ENCODE results near the gene TEX264.
"Not testable (repeated sequence)": the region's sequence is repeated elsewhere in the genome, so short reads cannot be mapped to it uniquely, and the experiment has no call there.

Gene TEX264, protein sequence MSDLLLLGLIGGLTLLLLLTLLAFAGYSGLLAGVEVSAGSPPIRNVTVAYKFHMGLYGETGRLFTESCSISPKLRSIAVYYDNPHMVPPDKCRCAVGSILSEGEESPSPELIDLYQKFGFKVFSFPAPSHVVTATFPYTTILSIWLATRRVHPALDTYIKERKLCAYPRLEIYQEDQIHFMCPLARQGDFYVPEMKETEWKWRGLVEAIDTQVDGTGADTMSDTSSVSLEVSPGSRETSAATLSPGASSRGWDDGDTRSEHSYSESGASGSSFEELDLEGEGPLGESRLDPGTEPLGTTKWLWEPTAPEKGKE

DNA sequence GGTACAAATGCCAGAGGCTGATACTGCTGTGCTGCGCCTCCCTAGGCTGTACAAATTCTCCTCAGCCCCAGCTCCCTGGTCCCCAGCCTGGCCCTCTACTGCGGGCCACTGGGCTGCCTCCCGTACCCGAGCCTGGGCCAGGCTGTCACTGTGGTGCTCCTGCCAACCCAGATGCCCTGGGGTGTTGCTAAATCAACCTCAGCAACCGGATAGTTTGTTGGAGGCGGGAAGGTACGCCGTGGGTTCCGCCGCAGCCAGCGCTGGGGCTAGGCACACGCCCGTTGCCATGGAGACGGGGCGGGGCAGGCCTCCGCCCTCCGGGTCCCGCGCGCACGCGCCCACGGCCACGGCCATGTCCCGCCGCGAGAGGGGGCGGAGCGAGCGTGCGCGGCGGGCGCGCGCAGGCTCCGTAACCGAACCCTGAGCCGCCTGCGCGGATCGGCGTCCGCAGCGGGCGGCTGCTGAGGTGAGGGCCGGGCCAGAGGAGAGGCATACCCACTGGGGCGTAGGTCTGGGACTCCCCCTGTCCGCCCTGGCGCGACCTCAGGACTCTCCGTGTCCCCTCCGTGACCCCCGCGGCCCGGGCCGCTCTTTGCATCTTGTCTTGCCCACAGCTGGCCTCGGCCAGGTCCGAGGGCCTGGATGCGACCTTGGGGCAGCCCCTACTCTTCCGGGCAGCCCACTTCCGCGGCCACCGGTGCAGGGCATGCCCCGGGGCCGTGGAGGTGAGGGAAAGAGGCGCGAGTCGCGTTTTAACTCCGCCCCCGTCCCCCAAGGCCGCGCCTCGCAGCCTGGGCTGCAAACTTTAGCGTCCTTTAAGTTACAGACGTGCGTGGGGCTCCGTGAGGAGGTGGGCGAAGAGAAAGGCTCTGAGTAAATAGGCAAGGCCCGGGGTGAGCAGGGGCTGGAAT lies at the start of gene TEX264:
TSS of gene TEX264 (plus strand) at position 430 of the 911 bp plus-strand sequence. CDS start 3,053 bp downstream, outside the sequence.
- DNase-seq = peak; percentile 91 to 96

DNA sequence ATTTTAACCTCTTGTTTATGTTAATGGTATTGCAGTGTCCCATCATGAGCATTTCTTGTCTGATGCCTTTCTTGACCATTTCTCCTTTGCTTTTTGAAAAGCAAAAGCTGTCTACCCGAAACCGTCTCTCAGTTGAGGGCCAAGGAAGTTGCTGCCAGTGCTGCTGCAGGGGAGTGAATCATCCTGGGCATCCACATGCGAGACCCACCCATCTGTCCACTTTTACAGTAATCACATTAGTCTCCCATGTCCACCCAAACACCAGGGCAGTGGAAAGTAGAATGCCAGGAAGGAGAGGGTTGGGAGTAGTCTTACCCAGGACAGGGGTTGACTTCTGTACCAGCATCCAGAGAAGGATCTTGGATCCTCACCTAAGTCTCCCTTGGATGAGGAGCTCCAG lies 48.6 kb upstream of the TEX264 start:
- no peak for DNase-seq

DNA sequence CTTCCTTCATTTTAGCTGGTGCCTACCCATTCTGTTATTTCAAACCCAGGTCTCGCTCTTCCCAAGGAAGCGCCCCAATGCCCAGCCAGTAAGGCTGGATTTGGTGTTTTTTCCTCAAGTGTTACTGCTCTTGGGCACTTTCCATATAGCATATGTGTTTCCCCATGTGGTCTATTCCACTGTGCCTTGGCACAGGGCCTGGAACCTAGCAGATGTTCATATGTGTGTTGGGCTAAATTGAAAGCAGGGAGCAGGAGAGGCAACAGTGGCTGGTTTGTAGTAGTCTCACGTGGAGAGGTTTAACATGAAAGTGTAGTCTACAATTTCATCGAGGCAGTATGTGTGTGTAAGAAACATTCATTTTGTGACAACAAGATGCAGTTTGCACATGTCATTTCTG lies 48.2 kb upstream of the TEX264 start:
- no peak for DNase-seq

DNA sequence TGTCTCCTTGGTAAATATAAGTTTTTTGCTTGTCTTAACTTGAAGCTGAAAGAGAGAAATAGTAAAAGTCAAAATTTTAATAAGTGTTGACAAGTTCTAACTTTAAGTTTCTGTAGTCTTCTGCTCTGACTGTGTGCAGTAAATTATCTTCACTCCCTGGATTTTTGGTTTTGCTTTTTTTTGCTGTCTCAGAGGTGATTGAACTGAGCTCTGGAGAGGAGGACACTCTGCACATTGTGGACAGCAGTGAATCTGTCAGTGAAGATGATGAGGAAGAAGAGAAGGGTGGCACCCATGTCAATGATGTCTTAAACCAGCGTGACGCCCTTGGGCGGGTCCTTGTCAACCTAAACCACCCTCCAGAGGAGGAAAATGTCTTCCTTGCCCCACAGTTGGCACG lies 40.5 kb upstream of the TEX264 start:
- no peak for DNase-seq

DNA sequence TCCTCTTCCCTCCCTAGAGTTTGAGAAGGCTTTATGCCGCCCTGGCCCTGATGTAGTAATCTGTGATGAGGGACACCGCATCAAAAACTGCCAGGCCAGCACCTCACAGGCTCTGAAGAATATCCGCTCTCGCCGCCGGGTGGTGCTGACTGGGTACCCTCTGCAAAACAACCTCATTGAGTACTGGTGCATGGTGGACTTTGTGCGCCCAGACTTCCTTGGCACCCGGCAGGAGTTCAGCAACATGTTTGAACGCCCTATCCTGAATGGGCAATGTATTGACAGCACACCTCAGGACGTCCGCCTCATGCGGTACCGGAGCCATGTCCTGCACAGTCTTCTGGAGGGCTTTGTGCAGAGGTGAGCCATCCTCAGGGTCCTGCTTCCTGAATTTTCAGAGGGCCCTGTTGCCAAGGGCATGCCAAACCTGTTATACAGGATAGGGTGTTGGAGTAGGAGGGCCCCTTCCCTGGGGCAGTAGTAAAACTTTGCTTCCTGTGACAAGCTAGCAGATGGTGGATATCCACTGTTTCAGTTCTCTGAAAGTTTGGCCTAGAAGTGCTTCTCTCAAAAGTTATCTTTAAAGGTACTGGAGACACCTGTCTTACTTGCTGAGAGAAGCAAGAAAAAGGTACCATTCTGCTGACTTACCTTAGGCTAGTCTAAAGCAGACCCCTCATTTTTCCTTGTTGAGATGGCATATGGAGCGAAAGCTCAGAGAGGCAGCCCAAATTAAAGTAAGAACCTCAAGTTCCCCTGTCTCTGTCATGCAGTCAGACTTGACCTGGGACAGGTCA lies 33.7 kb upstream of the TEX264 start:
- no peak for DNase-seq

DNA sequence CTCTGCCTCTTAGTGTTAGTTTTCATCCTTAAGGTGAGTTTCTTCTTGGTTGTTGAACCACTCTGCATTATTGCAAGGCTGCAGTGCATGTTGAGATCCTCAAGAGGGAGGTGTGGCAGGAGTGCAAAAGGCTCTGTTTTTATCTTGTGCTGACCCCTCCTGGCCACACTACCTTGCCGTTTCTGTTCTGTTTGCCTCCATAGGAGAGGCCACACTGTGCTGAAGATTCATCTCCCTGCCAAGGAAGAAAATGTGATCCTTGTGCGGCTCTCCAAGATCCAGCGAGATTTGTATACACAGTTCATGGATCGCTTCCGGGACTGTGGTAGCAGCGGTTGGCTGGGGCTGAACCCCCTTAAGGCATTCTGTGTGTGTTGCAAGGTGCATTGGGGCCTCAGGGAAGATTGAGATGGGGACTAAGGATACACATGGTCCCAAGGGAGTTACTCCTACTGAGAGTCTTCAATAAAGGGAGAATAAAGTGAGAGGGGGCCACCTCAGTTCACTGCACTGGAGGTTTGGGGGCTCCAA lies 33.0 kb upstream of the TEX264 start:
- DNase-seq = peak in 1 of 2 donors; percentile 8

DNA sequence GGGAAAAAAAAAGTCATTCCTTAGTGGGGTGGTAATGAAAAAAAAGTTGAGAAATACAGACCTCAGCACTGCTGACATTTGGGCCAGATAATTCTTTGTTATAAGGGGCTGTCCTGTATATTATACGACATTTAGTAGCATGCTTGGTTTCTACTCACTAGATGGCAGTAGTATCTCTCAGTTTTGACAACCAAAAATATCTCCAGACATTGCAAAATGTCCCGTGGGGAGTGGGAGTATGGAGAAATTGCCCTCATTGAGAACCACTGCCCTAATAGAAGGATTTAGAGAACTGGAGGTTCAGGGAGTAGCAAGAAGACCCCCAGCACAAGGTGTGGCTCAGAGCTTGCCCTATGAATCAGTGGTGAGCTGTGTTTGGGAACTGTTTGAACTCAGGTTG lies 28.6 kb upstream of the TEX264 start:
- DNase-seq = no peak

DNA sequence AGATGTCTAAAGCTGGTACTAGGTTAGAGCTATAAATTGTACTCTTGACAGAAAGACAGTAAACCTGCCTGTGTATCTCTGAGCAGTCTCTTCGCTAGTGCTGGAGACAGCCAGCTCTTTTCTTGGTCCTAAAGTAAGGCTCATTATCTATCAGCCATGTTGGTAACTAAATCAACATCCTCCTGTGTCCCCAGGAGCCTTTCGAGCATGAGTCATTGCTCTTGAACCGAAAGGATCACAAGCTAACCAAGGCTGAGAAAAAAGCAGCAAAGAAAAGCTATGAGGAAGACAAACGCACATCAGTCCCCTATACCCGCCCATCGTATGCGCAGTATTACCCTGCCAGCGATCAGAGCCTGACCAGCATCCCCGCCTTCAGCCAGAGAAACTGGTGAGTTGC lies 25.0 kb upstream of the TEX264 start:
- no peak for DNase-seq

DNA sequence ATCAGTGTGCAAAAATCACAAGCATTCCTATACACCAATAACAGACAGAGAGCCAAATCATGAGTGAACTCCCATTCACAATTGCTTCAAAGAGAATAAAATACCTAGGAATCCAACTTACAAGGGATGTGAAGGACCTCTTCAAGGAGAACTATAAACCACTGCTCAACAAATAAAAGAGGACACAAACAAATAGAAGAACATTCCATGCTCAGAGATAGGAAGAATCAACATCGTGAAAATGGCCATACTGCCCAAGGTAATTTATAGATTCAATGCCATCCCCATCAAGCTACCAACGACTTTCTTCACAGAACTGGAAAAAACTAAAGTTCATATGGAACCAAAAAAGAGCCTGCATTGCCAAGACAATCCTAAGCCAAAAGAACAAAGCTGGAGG lies 18.9 kb upstream of the TEX264 start:
- DNase-seq = not testable (repeated sequence)

DNA sequence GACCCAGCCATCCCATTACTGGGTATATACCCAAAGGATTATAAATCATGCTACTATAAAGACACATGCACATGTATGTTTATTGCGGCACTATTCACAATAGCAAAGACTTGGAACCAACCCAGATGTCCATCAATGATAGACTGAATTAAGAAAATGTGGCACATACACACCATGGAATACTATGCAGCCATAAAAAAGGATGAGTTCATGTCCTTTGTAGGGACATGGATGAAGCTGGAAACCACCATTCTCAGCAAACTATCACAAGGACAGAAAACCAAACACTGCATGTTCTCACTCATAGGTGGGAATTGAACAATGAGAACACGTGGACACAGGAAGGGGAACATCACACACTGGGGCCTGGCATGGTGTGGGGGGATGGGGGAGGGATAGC lies 17.6 kb upstream of the TEX264 start:
- DNase-seq = not testable (repeated sequence)

DNA sequence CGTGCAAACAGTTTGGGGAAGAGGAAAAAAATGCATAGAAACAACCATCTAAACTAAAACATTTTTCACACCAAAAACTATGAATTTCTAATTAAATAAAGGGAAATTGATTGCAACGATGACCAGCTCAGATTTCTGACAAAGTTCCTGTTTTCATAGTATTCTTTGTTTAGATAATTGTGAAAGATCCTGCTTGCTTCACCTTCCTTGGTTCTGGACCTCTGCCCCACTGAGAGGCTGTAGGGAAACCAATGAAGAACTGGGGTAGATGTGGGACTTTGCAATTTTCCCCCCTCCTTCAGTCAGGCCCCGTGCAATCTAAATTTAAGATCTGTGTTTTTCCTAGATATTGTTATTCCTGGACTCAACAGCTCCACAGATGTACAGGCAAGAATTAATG lies 13.8 kb upstream of the TEX264 start:
- DNase-seq = no peak

DNA sequence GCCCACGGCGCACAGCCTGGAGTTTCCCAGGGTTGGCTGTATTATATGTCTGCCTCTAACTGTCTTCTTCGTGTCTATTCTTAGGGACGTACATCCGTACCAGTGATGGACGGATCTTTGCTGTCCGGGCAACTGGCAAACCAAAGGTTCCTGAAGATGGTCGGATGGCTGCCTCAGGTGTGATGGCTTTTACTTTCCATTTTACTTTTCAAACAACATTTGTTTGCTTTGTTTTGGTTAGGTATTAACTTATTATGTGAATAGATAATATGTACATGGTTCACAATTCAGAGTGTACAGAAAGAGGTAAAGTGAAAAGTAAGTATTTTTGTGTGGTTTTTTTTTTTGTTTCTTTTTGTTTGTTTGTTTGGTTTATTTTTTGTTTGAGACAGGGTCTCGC lies 11.1 kb upstream of the TEX264 start:
- no peak for DNase-seq

DNA sequence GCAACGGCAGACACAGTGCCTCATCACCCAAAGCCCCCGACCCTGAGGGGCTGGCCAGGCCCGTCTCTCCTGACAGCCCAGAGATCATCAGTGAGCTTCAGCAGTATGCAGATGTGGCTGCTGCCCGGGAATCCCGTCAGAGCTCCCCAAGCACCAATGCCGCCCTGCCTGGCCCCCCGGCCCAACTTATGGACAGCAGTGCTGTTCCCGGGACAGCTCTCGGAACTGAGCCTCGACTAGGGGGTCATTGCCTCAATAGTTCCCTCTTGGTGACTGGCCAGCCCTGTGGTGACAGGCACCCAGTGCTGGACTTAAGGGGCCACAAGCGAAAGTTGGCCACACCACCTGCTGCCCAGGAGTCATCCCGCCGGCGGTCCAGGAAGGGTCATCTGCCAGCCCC lies 8.6 kb upstream of the TEX264 start:
- no peak for DNase-seq

DNA sequence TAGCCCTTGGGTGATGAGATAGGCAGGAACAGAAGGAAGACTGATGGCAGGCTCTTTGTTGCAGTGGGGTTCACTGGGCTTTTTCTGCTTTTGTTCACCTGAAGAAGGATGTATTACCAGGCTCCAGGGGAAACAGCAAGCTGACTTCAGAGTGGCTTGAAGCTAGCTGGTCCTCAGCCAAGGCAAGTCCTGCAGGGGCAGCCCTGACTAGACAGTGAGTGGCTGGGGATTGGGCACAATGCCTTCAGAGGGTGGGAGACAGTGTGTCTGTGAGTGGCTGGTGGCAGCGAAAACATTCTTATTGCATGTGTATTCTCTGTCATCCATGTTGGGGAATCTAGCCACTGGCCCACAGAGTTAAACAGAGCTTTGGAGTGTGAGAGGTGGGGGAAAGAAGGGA lies 2.3 kb upstream of the TEX264 start:
- DNase-seq = no peak

DNA sequence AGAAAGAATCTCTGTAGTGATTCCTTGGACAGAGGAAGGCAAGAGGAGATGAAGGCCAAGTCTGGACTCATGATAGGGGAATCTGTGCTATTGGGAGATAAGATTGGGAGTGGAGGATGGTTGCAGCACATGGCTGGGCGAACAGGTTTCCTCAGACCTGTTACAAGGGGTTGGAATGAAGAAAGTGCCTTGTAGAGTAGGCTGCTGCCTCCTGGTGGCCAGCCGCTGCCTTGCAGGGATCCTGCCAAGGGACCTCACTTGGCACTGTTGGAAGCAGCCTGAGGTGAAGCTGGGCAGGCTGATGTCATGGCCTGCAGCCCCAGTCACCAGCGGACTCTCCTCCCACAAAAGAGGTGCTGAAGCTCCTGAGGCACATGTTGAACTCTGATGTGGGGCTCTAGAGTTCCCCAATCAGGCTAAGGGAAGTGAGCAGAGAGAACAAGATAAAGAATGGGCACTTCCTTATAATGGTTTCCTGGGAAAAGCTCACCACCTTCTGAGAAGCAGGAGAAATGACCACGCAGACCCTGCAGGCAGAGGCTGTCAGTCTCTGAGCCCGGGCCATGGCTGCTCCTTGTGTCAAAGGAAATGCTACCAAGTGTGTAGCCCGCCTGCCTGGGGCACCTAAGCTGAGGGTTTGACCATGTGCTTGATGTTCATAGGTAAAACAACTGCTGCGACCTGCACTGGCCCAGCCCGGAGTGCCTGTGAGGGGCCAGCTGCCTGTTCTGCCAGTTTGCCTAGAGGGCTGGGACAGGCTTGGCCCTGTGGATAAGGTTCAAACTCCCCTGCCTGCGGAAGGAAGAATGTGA lies 1.6 kb upstream of the TEX264 start:
- DNase-seq = peak; percentile 71 to 81

DNA sequence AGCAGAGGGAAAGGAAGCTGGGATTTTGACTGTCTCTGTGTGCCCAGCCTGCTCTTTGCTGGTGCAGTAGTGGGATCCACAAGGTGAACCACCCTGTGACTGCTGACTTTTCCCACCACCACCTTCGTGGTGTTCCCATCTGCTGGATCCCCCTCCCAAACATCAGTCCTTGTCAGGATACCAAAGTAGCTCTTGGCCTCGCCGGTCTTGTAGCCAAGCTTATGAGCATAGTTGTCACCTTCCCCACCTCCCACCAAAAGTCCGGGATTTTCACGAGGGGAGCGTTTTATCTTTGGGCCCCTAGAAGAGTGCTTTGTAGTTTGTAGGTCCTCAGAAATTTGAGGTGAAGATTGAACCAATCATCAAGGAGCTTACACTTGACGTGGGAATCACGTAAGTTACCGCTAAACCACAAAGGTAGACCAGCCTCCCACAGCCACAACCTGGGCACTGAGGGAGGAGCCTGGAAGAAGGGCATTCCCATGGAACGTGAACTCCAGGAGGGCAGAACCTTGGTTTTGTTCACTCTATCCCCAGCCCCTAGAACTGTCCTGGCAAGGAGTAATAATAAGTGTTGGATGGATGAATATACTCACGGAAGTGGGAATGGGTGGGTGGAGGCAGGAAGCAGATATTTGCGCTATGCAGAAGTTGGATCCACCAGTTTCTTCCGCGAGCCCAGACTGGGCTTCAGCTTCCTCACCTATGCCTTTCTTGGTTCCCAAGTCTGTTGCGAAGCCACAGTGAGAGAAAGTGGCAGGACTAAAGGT lies 814 bp upstream of the TEX264 start:
- peak; percentile 19 to 31 for DNase-seq

DNA sequence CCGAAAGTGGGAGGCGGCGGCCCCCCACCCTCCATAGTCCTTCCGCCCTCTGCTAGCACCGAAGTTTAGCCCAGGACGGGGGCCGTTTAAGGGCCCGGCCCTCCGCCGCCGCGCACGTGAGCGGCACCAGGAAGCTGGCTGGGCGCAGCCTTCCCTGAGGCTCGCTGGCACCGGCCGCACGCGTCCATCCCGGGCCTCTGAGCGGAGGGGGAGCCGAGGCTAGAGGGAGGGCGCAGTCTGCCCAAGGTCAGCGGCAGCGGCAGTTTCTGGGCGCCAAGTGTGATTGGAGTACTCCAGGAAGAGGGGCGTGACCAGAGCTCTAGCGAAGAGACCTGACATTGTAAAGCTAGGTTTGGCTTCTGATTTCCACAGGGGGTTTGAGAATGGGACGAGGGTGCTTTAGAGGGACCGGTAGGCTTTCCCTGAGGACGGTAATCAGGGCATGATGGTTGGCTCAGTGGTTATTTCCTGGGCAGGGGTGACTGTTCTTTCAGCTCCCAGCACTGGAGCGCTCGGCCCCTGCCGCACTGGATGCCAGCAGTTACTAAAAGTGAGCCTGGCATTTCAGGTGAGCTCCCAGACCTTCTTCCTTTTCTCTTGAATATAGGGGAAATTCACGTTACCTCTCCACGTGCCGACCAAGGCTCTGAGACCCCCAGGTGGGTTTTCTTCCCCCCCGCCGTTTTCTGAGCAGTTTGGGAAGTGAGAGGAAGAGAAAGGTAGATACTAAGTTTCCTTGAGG lies 853 bp downstream of the TEX264 start:
- DNase-seq = peak; percentile 54 to 56

DNA sequence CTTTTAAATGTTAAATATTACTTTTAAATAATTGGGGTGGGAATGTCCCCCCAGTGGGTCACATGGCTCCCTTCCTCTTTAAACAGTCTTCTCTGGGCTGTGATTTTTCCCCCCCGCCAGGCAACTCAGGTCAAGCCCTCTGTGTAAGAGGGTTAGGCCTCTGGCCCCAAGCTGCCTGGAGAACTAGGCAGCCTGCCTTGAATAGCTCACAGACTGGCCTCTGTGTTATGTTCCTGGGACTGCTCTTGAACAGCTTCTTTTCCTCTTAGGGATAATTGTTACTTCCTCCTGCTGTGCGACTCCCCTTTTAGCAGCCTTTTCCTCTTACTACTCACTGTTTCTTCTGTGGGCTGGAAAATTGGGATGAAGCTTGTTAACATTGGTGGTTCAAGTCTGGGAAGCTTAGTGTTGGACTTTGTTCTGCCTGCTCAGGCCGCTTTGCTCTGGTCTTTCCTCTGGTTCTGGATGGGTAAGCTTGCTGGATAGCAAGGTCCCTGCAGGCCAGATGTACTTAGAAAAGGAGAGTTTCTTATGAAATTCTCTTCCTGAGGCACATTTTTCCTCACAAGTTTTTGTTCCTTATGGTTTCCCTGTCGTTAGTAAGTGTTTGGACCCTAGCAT lies 2.2 kb downstream of the TEX264 start:
- DNase-seq = no peak

DNA sequence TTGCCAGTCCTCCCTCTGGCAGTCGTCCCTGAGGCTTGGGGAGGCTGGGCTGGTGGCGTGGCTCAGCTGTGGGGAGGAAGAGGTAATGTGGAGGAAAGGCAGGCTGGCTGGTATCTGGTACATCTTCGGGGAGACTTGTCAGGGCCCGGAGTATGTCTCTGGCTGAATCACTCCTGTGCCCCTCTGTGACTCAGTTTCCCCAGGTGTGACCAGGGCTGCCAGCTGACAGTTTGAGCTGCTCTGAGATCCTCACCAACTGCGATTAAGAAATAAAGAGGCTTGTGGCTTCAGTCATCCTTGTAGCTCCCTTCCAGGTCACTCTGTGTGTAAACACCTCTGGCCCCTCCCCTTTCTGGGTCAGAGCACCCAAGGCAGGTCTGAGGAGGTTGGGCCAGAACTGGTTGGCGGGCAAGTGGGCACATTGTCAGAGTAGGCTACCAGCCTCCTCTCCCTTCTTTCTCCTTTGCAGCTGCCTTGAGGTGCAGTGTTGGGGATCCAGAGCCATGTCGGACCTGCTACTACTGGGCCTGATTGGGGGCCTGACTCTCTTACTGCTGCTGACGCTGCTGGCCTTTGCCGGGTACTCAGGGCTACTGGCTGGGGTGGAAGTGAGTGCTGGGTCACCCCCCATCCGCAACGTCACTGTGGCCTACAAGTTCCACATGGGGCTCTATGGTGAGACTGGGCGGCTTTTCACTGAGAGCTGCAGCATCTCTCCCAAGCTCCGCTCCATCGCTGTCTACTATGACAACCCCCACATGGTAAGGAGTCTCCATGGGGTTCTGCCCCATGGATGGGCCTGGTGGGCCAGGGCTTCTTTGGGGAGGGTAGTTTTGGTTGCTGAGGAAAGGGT lies 3.0 kb downstream of the TEX264 start:
- no peak for DNase-seq
